Measurements from ENCODE around the gene MAT2A. TPM values are rescaled to one million over a fixed set of nuclear protein-coding genes. Genes with fewer than 3 reads are reported as not detected.
A peak's percentile ranks its signal among the peaks of the same experiment; 100 is the strongest.

The MAT2A gene
- total and polyA plus RNA-seq, 5 donors: 76.4 to 227 (median 135) TPM

GRCh38 chr2:85504778-85505261 lies 34.1 kb upstream of the MAT2A start:
- DNase-seq (peak in 1 of 3 donors; percentile 51), ATAC-seq (peak; percentile 66 to 88)
- Histone ChIP-seq H3K27me3 (ENCODE audit: control insufficient read depth, insufficient read depth) (no peaks in the 10 kb centered on the region), H3K9me3 (ENCODE audit: control insufficient read depth, low read length) (no peaks in the 10 kb centered on the region), H3K27ac (ENCODE audit: low read length) (peak overlapping the region; percentile 80), H3K4me1 (ENCODE audit: control insufficient read depth, insufficient read depth, low read length) (peaks cover 8% of the 10 kb centered on the region), H3K4me3 (ENCODE audit: low read length) (no peak overlapping the region)
- intact Hi-C loops (cut with DNase I): loop anchor here in 1 of 4 donors (5.0 kb wide), 1 partner anchor 32 kb away; the partner anchor contains the start of gene MAT2A
- 20% methylated on average over 3 of the region's 3 CpGs for WGBS

DNA sequence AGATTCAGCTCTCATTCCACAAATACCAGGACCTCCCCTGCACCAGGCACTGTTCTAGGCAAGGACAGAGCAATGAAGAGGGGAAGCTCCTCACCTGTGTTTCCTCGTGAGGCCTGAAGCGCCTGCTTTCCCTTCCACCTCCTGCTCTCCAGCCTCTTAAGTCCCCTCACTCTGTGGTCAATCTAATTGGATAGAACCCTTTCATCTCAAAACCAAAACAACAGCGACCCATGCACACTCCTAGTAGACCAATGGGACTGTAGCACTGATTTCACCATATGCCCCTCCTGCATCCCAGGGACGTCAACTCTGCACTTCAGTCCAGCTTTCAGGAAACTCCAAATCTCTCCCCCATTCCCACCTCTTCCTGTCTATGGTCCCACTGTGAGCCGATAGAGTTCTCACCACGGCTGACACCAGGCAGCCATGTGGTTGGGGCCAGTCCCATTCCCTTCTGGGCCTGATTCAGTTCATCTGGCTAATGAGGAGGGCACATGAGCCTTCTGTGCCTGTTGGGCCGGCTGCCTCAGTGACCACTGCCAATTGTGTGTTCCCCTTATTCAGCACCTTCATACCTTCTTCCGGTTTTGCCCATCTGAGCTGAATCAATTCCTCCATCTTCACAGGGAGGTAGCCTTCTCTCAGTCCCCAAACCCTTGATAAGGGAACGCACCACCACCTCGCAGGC lies 33.3 kb upstream of the MAT2A start:
- no peak for DNase-seq
- 84% methylated on average over 10 of the region's 10 CpGs for WGBS
- H3K27me3 ChIP-seq (ENCODE audit: control insufficient read depth, insufficient read depth): no peaks in the 10 kb centered on the region
- H3K9me3 ChIP-seq (ENCODE audit: control insufficient read depth, low read length): no peaks in the 10 kb centered on the region
- ATAC-seq: no peak
- H3K4me1 ChIP-seq (ENCODE audit: control insufficient read depth, insufficient read depth, low read length): peaks cover 8% of the 10 kb centered on the region
- H3K27ac ChIP-seq (ENCODE audit: low read length): peak overlapping the region; percentile 34
- no peak overlapping the region for H3K4me3 ChIP-seq (ENCODE audit: low read length)
- intact Hi-C loops (cut with DNase I): no loop called here

DNA sequence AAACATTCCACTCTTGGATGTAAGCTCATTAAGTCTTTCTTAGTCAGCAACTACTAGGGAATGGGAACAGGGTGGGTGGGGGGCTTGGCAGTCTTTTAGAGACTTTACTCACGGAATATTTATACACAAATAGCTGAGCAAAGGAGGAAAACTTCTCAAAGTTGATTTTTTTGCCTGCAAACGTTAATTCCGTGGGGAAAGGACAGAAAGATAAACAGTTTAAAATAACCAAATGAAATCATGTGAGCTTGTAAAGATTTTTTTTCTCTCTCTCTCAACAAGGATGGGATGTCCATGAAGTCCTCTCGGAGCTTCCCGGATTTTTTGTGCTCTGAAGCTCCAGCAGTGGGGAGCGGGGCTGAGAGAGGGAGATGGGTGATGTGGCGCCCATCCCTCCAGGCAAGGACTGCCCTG lies 32.2 kb upstream of the MAT2A start:
- H3K9me3 ChIP-seq (ENCODE audit: control insufficient read depth, low read length): no peaks in the 10 kb centered on the region
- ATAC-seq: no peak
- H3K4me1 ChIP-seq (ENCODE audit: control insufficient read depth, insufficient read depth, low read length): peaks cover 8% of the 10 kb centered on the region

DNA sequence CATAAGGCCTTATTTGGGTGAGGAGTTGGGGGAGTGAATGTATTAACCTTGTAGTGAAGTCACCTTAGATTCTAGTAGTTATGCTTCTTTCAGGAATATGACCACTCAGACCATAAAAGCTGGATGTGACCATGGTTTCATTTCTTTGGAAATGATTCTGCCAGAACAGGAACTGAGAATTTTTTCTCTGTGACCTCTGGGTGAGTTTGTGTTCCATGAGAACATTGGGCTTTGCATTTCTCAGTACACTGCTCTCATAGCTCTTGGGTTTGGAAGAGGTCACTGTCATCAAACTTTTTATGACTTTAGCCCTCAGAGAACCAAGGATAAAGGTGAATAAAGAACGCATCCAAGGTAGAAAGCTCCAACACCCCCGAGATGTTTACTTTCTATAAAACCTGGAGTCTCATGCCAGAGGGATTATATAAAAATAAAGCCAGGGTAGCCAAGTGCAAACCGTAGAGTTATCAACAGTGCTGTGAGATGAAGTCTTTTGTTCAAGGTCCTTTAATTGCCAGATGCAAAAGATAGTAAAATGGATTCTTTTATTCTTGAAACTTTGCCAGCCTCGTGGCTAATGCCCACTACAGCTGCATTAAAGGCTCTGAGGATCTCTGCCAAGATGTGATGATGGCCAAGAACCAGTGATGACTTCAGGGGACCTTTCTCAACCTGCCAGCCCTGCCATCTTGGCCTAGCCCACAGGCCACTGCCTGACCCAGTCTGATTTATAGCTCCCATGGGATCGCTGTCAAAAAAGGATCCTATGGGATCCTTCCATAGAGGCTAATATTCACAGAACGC lies 27.8 kb upstream of the MAT2A start:
- WGBS: 71% methylated on average over 6 of the region's 6 CpGs
- H3K9me3 ChIP-seq (ENCODE audit: control insufficient read depth, low read length): no peaks in the 10 kb centered on the region
- no peak overlapping the region for H3K27ac ChIP-seq (ENCODE audit: low read length)
- H3K4me1 ChIP-seq (ENCODE audit: control insufficient read depth, insufficient read depth, low read length): no peaks in the 10 kb centered on the region
- intact Hi-C loops (cut with DNase I): no loop called here
- H3K4me3 ChIP-seq (ENCODE audit: low read length): no peak overlapping the region
- ATAC-seq: no peak
- H3K27me3 ChIP-seq (ENCODE audit: control insufficient read depth, insufficient read depth): no peaks in the 10 kb centered on the region
- no peak for DNase-seq

More for the DNA sequence above, 32.2 kb upstream of the MAT2A start:
- DNase-seq: no peak
- Histone ChIP-seq H3K4me3 (ENCODE audit: low read length) (no peak overlapping the region), H3K27ac (ENCODE audit: low read length) (no peak overlapping the region), H3K27me3 (ENCODE audit: control insufficient read depth, insufficient read depth) (no peaks in the 10 kb centered on the region)
- WGBS: 60% methylated on average over 7 of the region's 7 CpGs
- intact Hi-C loops (cut with DNase I): no loop called here

GRCh38 chr2:85514323-85514722 lies 24.6 kb upstream of the MAT2A start:
- intact Hi-C loops (cut with DNase I): no loop called here
- Histone ChIP-seq H3K27ac (ENCODE audit: low read length) (no peak overlapping the region), H3K4me3 (ENCODE audit: low read length) (no peak overlapping the region), H3K4me1 (ENCODE audit: control insufficient read depth, insufficient read depth, low read length) (no peaks in the 10 kb centered on the region), H3K9me3 (ENCODE audit: control insufficient read depth, low read length) (no peaks in the 10 kb centered on the region), H3K27me3 (ENCODE audit: control insufficient read depth, insufficient read depth) (no peaks in the 10 kb centered on the region)
- DNase-seq (no peak), ATAC-seq (no peak)
- 78% methylated on average over 6 of the region's 6 CpGs for WGBS

DNA sequence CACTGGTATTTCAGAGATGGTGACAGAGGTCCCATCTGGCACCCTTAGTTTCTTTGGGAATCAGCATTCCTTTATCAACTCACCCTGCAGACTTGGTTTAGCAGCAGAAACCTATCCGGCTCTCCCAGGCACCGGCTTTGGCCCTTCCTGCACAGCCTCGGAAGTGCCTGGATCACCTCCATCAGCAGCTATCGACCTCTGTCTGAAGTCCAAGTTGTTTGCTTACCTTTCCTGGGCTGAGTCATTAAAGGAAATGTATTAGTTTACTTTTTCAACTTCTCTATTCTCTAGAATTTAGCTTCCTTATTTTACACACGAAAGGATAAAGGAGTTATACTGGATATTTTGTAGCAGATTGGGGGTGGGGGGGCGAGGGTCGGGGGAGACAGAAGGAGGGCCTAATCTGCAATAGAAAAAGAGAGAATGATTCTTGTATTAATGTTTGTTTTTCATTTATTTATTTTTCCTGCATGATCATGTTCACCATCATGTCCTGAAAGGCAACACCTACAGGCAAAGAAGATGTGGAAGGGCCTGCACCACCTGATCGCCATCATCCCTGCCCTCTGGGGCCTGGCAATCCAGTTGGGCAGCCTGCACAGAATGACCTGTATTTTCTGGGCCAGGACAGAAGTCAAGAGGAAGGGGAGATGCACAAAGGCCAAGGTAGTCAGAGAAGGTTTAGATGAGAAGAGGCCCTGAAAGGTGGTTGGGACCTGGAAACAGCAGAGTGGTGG lies 22.1 kb upstream of the MAT2A start:
- H3K9me3 ChIP-seq (ENCODE audit: control insufficient read depth, low read length): no peaks in the 10 kb centered on the region
- H3K27ac ChIP-seq (ENCODE audit: low read length): no peak overlapping the region
- intact Hi-C loops (cut with DNase I): no loop called here
- H3K4me1 ChIP-seq (ENCODE audit: control insufficient read depth, insufficient read depth, low read length): no peaks in the 10 kb centered on the region
- H3K27me3 ChIP-seq (ENCODE audit: control insufficient read depth, insufficient read depth): no peaks in the 10 kb centered on the region
- 68% methylated on average over 8 of the region's 8 CpGs for WGBS
- no peak overlapping the region for H3K4me3 ChIP-seq (ENCODE audit: low read length)
- ATAC-seq: no peak
- DNase-seq: no peak

- DNase-seq (no peak), ATAC-seq (no peak)
- intact Hi-C loops (cut with DNase I): no loop called here
- WGBS: 91% methylated on average over 6 of the region's 6 CpGs
- Histone ChIP-seq H3K9me3 (ENCODE audit: control insufficient read depth, low read length) (no peaks in the 10 kb centered on the region), H3K4me1 (ENCODE audit: control insufficient read depth, insufficient read depth, low read length) (peaks cover 6% of the 10 kb centered on the region), H3K27ac (ENCODE audit: low read length) (no peak overlapping the region), H3K4me3 (ENCODE audit: low read length) (no peak overlapping the region), H3K27me3 (ENCODE audit: control insufficient read depth, insufficient read depth) (no peaks in the 10 kb centered on the region)
Observed at GRCh38 chr2:85522090-85522647, 16.8 kb upstream of the MAT2A start.

DNA sequence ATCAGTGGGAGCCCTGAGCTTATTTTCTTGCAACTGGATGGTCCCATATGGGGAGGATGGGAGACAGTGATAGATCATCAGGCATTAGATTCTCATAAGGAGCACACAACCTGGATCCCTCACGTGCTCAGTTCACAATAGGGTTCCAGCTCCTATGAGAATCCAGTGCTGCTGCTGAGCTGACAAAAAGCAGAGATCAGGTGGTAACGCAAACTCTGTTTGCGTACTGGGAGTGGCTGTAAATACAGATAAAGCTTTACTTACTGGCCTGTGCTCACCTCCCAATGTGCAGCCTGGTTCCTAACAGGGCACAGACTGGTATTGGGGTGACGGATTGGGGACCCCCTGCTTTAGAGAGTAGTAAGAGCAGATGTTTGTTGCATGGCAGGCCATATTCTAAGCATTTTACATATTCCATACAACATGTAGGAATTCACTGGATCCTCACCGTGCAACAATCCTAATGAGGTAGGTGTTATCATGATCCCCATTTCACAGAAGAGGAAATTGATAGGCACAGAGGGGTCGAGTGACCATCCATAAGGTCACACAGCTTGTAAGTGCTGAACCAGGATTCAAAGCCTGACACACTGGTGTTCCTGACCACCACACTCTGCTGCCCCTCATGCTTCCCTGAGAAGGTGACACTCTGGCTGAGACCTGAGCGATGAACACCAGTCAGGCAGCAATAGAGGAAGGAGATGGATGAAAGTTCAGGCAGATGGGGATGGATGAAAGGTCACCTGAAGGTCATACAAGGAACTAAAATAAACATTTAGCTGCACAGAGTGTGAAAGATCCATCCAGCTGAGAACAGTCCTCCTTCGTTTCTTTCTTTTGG lies 15.7 kb upstream of the MAT2A start:
- DNase-seq: no peak
- WGBS: 82% methylated on average over 8 of the region's 8 CpGs
- Histone ChIP-seq H3K27me3 (ENCODE audit: control insufficient read depth, insufficient read depth) (no peaks in the 10 kb centered on the region), H3K4me3 (ENCODE audit: low read length) (no peak overlapping the region), H3K27ac (ENCODE audit: low read length) (no peak overlapping the region), H3K4me1 (ENCODE audit: control insufficient read depth, insufficient read depth, low read length) (peaks cover 6% of the 10 kb centered on the region), H3K9me3 (ENCODE audit: control insufficient read depth, low read length) (no peaks in the 10 kb centered on the region)
- intact Hi-C loops (cut with DNase I): no loop called here
- ATAC-seq: peak in 1 of 2 donors; percentile 21

GRCh38 chr2:85523903-85524335 lies 15.0 kb upstream of the MAT2A start:
- 51% methylated on average over 5 of the region's 5 CpGs for WGBS
- no peak for ATAC-seq
- H3K27ac ChIP-seq (ENCODE audit: low read length): peak overlapping the region; percentile 70
- no peaks in the 10 kb centered on the region for H3K9me3 ChIP-seq (ENCODE audit: control insufficient read depth, low read length)
- intact Hi-C loops (cut with DNase I): no loop called here
- H3K27me3 ChIP-seq (ENCODE audit: control insufficient read depth, insufficient read depth): no peaks in the 10 kb centered on the region
- DNase-seq: no peak
- no peak overlapping the region for H3K4me3 ChIP-seq (ENCODE audit: low read length)
- peaks cover 6% of the 10 kb centered on the region for H3K4me1 ChIP-seq (ENCODE audit: control insufficient read depth, insufficient read depth, low read length)

GRCh38 chr2:85524336-85524908 lies 14.5 kb upstream of the MAT2A start:
- peak overlapping the region; percentile 70 for H3K27ac ChIP-seq (ENCODE audit: low read length)
- intact Hi-C loops (cut with DNase I): no loop called here
- ATAC-seq (peak; percentile 70 to 79), DNase-seq (peak in 1 of 3 donors; percentile 63)
- H3K9me3 ChIP-seq (ENCODE audit: control insufficient read depth, low read length): no peaks in the 10 kb centered on the region
- H3K27me3 ChIP-seq (ENCODE audit: control insufficient read depth, insufficient read depth): no peaks in the 10 kb centered on the region
- H3K4me3 ChIP-seq (ENCODE audit: low read length): no peak overlapping the region
- 16% methylated on average over 8 of the region's 8 CpGs for WGBS
- peaks cover 6% of the 10 kb centered on the region for H3K4me1 ChIP-seq (ENCODE audit: control insufficient read depth, insufficient read depth, low read length)
